Measurements from ENCODE around the gene ITGA5.

ITGA5 gene

GRCh38 chr12:54394986-54395385, 24.1 kb downstream of the ITGA5 start:
- POLR2A ChIA-PET: no interaction called here
- CTCF ChIA-PET: interaction anchor here (1.0 to 1.5 kb wide), 3 partner anchors 10 to 37 kb away, joined by 3 to 8 read pairs (median 6); no protein-coding TSS in a partner anchor
- no peak for TF ChIP-seq FOXA1 (IDR thresholded peaks at IDR 0.05)
- TF ChIP-seq SP1 (IDR thresholded peaks at IDR 0.05): no peak
- no peak for TF ChIP-seq HDGF (IDR thresholded peaks at IDR 0.05; ENCODE audit: borderline replicate concordance)
- no peak for TF ChIP-seq LEF1 (IDR thresholded peaks at IDR 0.05; ENCODE audit: borderline replicate concordance)
- no peak for TF ChIP-seq BHLHE40 (IDR thresholded peaks at IDR 0.05; ENCODE audit: borderline replicate concordance)
- TF ChIP-seq TARDBP (IDR thresholded peaks at IDR 0.05): no peak
- no peak for TF ChIP-seq NFRKB (IDR thresholded peaks at IDR 0.05)
- no peak for TF ChIP-seq ZNF384 (IDR thresholded peaks at IDR 0.05)
- no peak for TF ChIP-seq L3MBTL2 (conservative IDR thresholded peaks at IDR 0.05)
- TF ChIP-seq CTBP1 (IDR thresholded peaks at IDR 0.05; ENCODE audit: borderline replicate concordance): no peak
- TF ChIP-seq ELF4 (IDR thresholded peaks at IDR 0.05): no peak
- no peak for TF ChIP-seq FOXM1 (IDR thresholded peaks at IDR 0.05; ENCODE audit: borderline replicate concordance)
- no peak for TF ChIP-seq ARNT (IDR thresholded peaks at IDR 0.05)
- no peak for TF ChIP-seq SUZ12 (IDR thresholded peaks at IDR 0.05)
- no peak for TF ChIP-seq FOXK2 (IDR thresholded peaks at IDR 0.05)
- TF ChIP-seq, protein P1, sequence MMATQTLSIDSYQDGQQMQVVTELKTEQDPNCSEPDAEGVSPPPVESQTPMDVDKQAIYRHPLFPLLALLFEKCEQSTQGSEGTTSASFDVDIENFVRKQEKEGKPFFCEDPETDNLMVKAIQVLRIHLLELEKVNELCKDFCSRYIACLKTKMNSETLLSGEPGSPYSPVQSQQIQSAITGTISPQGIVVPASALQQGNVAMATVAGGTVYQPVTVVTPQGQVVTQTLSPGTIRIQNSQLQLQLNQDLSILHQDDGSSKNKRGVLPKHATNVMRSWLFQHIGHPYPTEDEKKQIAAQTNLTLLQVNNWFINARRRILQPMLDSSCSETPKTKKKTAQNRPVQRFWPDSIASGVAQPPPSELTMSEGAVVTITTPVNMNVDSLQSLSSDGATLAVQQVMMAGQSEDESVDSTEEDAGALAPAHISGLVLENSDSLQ (IDR thresholded peaks at IDR 0.05): no peak
- DNase-seq (ENCODE audit: extremely low spot score): no peak

DNA sequence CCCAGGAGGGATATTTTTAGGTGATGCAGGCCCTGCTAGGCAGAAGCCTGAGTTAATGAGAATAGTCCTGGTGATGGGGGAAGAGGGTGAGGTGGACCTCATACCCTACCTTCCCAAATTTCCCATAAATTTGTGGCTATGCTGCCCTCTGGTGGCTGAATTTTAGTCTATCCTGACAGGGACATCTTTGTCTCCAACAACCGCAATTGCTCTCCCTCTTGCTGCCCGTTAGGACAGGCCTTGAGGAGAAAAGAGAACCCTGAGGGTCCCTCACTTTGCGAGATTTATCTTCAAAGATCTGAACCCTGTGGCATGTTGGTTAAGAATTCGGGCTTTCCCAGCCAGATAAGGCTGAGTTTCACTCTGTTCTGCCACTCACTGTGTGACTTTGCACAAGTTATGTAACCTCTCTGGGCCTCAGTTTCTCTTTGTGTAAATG, 24.8 kb downstream of the ITGA5 start:
- POLR2A ChIA-PET: no interaction called here
- peak; percentile 66 for DNase-seq (ENCODE audit: extremely low spot score)
- CTCF ChIA-PET: interaction anchor here (1.0 to 2.8 kb wide), 7 partner anchors 10 to 59 kb away, joined by 3 to 13 read pairs (median 4); no protein-coding TSS in a partner anchor
- no peak for TF ChIP-seq SUZ12 (IDR thresholded peaks at IDR 0.05)
- TF ChIP-seq, protein P1 (IDR thresholded peaks at IDR 0.05): no peak
- TF ChIP-seq LEF1 (IDR thresholded peaks at IDR 0.05; ENCODE audit: borderline replicate concordance): no peak
- TF ChIP-seq CTBP1 (IDR thresholded peaks at IDR 0.05; ENCODE audit: borderline replicate concordance): no peak
- TF ChIP-seq BHLHE40 (IDR thresholded peaks at IDR 0.05; ENCODE audit: borderline replicate concordance): no peak
- TF ChIP-seq NFRKB (IDR thresholded peaks at IDR 0.05): no peak
- TF ChIP-seq FOXK2 (IDR thresholded peaks at IDR 0.05): no peak
- TF ChIP-seq SP1 (IDR thresholded peaks at IDR 0.05): no peak
- TF ChIP-seq L3MBTL2 (conservative IDR thresholded peaks at IDR 0.05): no peak
- no peak for TF ChIP-seq ARNT (IDR thresholded peaks at IDR 0.05)
- TF ChIP-seq FOXA1 (IDR thresholded peaks at IDR 0.05): no peak
- TF ChIP-seq TARDBP (IDR thresholded peaks at IDR 0.05): no peak
- no peak for TF ChIP-seq ZNF384 (IDR thresholded peaks at IDR 0.05)
- TF ChIP-seq FOXM1 (IDR thresholded peaks at IDR 0.05; ENCODE audit: borderline replicate concordance): no peak
- TF ChIP-seq HDGF (IDR thresholded peaks at IDR 0.05; ENCODE audit: borderline replicate concordance): no peak
- TF ChIP-seq ELF4 (IDR thresholded peaks at IDR 0.05): no peak

DNA sequence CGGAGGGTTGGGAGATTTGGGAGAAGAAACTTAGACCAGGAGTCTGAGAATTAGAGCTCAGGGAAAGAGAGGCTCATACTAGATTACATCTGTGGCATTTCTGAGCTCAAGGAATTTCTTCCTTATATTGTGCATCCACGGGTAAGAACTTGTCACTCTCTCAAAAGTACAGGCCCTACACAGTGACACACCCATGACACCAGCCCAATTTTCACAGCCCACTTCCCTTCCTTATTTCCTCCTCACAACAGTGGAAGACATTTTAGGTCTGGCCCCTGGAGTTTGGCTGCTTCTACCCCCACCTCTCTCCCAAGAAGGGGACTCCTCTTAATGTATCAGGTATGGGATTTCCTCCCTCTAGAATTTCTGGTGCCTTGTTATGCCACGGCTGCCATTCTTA, 25.3 kb downstream of the ITGA5 start:
- TF ChIP-seq FOXA1 (IDR thresholded peaks at IDR 0.05): no peak
- no peak for TF ChIP-seq SP1 (IDR thresholded peaks at IDR 0.05)
- no peak for TF ChIP-seq TARDBP (IDR thresholded peaks at IDR 0.05)
- no peak for TF ChIP-seq BHLHE40 (IDR thresholded peaks at IDR 0.05; ENCODE audit: borderline replicate concordance)
- no peak for TF ChIP-seq NFRKB (IDR thresholded peaks at IDR 0.05)
- TF ChIP-seq ZNF384 (IDR thresholded peaks at IDR 0.05): no peak
- TF ChIP-seq, protein P1 (IDR thresholded peaks at IDR 0.05): no peak
- no peak for TF ChIP-seq ARNT (IDR thresholded peaks at IDR 0.05)
- TF ChIP-seq LEF1 (IDR thresholded peaks at IDR 0.05; ENCODE audit: borderline replicate concordance): no peak
- CTCF ChIA-PET: interaction anchor here (1.0 to 2.8 kb wide), 9 partner anchors 10 to 60 kb away, joined by 3 to 13 read pairs (median 3); no protein-coding TSS in a partner anchor
- DNase-seq (ENCODE audit: extremely low spot score): no peak
- POLR2A ChIA-PET: interaction anchor here (0.6 kb wide), 1 partner anchor 50 kb away, joined by 4 read pairs; no protein-coding TSS in a partner anchor

DNA sequence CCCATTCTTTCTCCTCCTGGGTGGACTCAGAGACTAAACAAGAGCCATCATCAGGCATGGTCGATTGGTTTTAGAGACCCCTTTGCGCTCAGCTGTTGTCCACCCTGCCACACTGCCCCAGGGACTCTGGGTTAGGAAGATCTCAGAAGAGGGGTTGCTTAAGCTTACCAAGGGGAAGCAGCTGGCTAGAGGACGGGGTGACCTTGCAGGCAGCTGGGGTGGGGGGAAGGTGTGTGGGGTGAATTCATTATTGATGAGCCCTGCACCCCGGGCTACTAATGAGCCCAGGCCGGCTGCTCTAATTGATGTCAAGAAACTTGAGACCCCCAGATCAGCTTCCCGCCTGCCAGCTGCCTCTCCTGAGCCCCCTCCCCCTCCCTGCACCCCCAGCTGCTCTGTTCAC, 25.9 kb downstream of the ITGA5 start:
- DNase-seq (ENCODE audit: extremely low spot score): no peak
- TF ChIP-seq HDGF (IDR thresholded peaks at IDR 0.05; ENCODE audit: borderline replicate concordance): no peak
- no peak for TF ChIP-seq L3MBTL2 (conservative IDR thresholded peaks at IDR 0.05)
- no peak for TF ChIP-seq SP1 (IDR thresholded peaks at IDR 0.05)
- no peak for TF ChIP-seq FOXA1 (IDR thresholded peaks at IDR 0.05)
- no peak for TF ChIP-seq ZNF384 (IDR thresholded peaks at IDR 0.05)
- no peak for TF ChIP-seq NFRKB (IDR thresholded peaks at IDR 0.05)
- TF ChIP-seq TARDBP (IDR thresholded peaks at IDR 0.05): no peak
- no peak for TF ChIP-seq LEF1 (IDR thresholded peaks at IDR 0.05; ENCODE audit: borderline replicate concordance)
- TF ChIP-seq FOXK2 (IDR thresholded peaks at IDR 0.05): no peak
- no peak for TF ChIP-seq SUZ12 (IDR thresholded peaks at IDR 0.05)
- TF ChIP-seq, protein P1 (IDR thresholded peaks at IDR 0.05): no peak
- TF ChIP-seq ELF4 (IDR thresholded peaks at IDR 0.05): no peak
- TF ChIP-seq CTBP1 (IDR thresholded peaks at IDR 0.05; ENCODE audit: borderline replicate concordance): no peak
- TF ChIP-seq BHLHE40 (IDR thresholded peaks at IDR 0.05; ENCODE audit: borderline replicate concordance): no peak
- no peak for TF ChIP-seq ARNT (IDR thresholded peaks at IDR 0.05)
- POLR2A ChIA-PET: interaction anchor here (0.6 to 0.8 kb wide), 2 partner anchors 50 to 113 kb away, joined by 4 to 5 read pairs; partner anchors contain the start of gene HNRNPA1
- CTCF ChIA-PET: interaction anchor here (1.0 to 2.8 kb wide), 9 partner anchors 11 to 60 kb away, joined by 3 to 13 read pairs (median 3); no protein-coding TSS in a partner anchor

Measured in HEK293T (cell line).